22Rv1 (cell line): Measurements from ENCODE around the gene TANGO2.

Experiments used
- H3K27ac ChIP-seq: fragments of 450-650 bp; 2 replicates; pipeline ENCODE4 v1.5.1; 2017
- ZFX ChIP-seq: fragments of 450-650 bp; IDR thresholded peaks from 2 replicates; pipeline ENCODE4 v1.6.1; 2017; ENCODE audit warnings: antibody characterized with exemption, borderline replicate concordance
- TF ChIP-seq, protein P1 (sequence below): fragments of 450-650 bp; IDR thresholded peaks from 2 replicates; pipeline ENCODE4 v1.5.1; 2017; ENCODE audit warnings: mild to moderate bottlenecking

Gene TANGO2

DNA sequence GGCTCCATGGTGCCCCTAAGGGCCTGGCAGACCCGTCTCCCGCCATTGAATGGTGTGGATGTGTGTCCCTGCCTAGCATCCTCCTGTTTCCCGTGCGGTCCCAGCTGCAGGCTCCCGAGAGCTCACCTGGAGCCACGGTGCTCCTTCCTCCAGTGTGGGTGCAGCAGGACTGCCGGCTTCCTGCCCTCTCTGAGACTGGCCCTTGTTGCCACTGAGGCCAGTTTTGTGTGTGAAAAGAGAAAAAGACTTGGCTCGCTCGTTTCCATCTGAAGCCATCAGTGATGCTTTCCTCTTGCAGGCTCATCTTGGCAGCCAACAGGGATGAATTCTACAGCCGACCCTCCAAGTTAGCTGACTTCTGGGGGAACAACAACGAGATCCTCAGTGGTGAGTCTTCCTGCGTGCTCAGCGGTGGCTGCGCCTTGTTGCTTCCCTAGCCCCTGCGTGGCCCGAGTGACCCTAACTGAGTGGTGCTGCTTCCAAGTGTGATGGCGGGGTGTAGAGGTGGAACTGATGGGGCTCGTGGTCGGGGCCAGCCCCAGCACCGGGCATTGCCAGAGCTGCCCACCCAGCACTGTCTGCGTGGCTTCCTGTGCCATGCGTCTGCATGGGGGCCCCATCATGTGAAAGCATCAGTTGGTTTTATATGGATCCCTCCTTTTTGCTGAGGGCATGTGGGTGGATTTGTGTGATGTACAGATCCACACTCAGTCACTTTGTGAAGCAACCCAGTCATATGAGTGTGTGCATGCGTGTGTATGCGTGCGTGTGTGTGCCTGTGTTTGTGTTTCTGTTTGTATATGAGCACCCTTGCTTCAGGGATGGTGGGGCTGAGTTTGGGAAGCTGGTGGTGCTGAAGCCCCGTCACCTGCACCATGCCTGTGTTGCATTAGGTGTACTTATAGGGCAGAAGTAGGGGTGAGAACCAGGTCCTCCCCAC lies 22.4 kb downstream of the TANGO2 start:
- no peak overlapping the region for H3K27ac ChIP-seq
- TF ChIP-seq, protein P1, sequence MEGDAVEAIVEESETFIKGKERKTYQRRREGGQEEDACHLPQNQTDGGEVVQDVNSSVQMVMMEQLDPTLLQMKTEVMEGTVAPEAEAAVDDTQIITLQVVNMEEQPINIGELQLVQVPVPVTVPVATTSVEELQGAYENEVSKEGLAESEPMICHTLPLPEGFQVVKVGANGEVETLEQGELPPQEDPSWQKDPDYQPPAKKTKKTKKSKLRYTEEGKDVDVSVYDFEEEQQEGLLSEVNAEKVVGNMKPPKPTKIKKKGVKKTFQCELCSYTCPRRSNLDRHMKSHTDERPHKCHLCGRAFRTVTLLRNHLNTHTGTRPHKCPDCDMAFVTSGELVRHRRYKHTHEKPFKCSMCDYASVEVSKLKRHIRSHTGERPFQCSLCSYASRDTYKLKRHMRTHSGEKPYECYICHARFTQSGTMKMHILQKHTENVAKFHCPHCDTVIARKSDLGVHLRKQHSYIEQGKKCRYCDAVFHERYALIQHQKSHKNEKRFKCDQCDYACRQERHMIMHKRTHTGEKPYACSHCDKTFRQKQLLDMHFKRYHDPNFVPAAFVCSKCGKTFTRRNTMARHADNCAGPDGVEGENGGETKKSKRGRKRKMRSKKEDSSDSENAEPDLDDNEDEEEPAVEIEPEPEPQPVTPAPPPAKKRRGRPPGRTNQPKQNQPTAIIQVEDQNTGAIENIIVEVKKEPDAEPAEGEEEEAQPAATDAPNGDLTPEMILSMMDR, result no peak
- TF ChIP-seq ZFX, result no peak

DNA sequence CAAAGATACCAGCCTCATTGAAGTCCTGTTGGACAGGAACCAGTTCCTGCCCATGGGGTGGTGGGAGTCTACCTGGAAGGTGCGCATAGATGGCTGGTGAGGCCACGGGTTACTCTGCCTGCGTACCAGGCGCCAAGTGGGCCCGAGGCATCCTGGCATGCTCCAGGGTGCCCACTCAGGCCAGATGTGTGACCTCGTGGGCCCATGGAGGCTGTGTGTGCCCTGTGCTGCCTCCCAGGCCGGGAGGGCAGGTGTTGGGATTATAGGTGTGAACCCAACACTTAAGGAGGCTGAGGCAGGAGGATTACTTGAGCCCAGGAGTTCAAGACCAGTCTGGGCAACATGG lies 23.1 kb downstream of the TANGO2 start:
- H3K27ac ChIP-seq, result no peak overlapping the region
- TF ChIP-seq, protein P1, result no peak
- no peak for TF ChIP-seq ZFX

DNA sequence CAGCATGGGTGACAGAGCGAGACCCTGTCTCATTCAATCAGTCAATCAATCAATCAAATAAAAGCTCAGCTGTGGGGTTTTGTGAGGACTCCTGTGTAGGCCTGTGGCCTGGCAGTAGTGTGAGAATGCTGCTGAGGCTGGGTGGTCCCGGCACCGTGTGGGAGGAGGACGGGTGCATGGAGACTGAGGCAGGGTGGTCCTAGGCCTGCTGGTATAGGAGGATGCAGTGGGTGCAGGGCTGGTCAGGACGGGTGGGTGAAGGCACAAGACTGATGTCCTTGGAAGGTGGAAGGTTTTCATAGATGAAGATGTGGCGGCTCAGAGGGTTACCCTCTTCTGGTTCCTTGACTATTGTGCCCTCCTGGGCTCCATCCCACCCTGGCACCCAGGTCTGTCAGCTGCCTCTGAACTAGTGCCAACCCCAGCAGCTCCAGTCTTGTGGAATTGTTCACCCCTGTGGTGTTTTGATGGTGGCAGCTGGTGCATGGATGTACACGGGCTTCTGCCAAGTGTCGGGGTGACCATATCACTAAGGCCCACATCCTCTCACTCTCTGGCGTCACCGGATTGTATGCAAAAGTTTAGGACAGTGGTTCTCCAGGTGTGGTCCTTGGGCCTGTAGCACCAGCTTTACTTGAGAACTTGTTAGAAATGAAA lies 23.7 kb downstream of the TANGO2 start:
- no peak overlapping the region for H3K27ac ChIP-seq
- TF ChIP-seq ZFX, result no peak
- TF ChIP-seq, protein P1, result no peak

DNA sequence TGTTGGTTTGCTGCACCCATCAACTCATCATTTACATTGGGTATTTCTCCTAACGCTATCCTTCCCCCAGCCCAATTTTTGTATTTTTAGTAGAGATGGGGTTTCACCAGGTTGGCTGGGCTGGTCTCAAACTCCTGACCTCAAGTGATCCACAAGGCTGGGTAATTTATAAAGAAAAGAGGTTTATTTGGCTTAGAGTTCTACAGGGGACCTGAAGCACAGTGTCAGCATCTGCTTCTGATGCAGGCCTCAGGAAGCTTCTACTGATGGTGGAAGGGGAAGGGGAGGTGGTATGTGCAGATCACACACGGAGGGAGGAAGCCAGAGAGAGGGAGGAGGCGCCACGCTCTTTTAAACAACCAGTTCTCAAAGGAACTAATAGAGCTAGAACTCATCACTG lies 25.8 kb downstream of the TANGO2 start:
- no peak for TF ChIP-seq ZFX
- TF ChIP-seq, protein P1, result no peak
- no peak overlapping the region for H3K27ac ChIP-seq

DNA sequence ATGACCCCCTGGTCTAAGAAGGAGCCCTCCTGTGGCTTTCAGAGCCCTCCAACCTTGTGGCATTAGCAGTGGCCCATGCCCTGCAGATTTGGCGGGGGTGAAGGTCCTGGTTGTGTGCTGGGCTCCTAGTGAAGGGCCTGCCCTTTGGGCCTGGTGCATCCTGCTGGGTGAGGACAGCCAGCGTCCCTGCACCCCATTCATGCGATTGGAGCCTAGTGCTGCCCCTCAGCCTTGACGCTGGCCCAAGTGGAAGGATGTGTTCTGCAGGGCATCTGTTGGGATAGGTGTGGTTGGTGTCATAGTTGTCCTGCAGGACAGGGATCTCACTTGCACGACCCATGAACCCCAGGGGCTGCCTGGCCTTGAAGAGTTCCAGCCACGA lies 31.0 kb downstream of the TANGO2 start:
- no peak for TF ChIP-seq ZFX
- TF ChIP-seq, protein P1, result no peak
- peak overlapping the region; percentile 44 for H3K27ac ChIP-seq

DNA sequence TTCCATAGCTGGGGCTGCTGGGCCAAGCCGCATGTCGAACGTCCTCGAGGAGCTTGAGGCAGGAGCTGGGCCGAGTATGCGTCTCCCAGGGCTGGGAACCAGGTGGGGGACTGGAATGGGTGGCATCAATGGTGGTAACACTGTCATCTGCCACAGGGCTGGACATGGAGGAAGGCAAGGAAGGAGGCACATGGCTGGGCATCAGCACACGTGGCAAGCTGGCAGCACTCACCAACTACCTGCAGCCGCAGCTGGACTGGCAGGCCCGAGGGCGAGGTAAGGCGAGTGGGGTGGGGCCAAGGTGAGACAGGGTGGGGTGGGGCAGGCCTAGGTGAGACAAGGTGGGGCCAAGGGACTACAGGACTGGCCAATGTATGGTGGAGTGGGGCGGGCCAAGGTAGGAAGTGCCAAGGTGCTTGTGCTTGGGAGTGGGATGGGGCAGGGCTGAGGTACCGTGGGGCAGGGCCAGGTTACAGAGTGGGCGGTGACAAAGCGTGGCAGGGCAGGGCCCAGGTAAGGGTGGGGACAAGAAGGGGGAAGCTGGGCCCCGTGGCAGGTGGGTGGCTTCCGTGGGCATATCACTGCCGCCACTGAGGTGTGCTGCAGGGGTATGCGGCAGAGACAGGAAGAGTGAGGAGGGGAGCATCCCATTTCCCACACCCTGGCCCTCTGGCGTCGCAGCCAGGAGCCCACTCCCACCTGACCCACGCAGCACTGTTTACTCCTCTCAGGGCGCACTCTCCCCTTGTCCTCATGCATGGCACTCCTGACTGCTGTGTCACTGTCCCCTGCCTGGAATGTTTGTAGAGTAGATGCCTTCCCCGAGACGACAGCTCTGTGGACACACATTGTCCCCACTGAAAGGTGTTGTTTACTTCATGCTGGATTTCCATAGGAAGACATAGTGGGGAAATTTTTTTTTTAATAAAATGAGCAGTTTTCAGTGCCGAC lies 31.7 kb downstream of the TANGO2 start:
- TF ChIP-seq, protein P1, result no peak
- TF ChIP-seq ZFX, result no peak
- H3K27ac ChIP-seq, result peak overlapping the region; percentile 44
